GM18526 (cell line): ENCODE results near the gene ASB15.

Experiments
- POLR2A ChIP-seq: IDR thresholded peaks from 3 replicates; pipeline ENCODE4 v1.6.1; 2011; ENCODE audit not compliant: insufficient read length; ENCODE audit errors: extremely low read depth

Gene ASB15

GRCh38 chr7:123601530-123601929 is at the start of gene ASB15:
TSS of gene ASB15 (plus strand) at chr7:123601821. CDS start at chr7:123614503, 12,682 bp downstream.
- TF ChIP-seq POLR2A = no peak

- no peak for TF ChIP-seq POLR2A
Measured at GRCh38 chr7:123552641-123553040, 49.0 kb upstream of the ASB15 start.

- TF ChIP-seq POLR2A = no peak
Measured at GRCh38 chr7:123553159-123553558, 48.5 kb upstream of the ASB15 start.

- TF ChIP-seq POLR2A = no peak
Measured at GRCh38 chr7:123555484-123555883, 46.1 kb upstream of the ASB15 start.

- no peak for TF ChIP-seq POLR2A
Measured at GRCh38 chr7:123557016-123557397, 44.6 kb upstream of the ASB15 start.

- TF ChIP-seq POLR2A = peak; percentile 66
Measured at GRCh38 chr7:123557398-123558288, 44.0 kb upstream of the ASB15 start, which contains the start of gene NDUFA5. TSS of gene NDUFA5 (minus strand) at chr7:123557818. CDS start at chr7:123557795, 23 bp downstream.

- no peak for TF ChIP-seq POLR2A
Measured at GRCh38 chr7:123558289-123558874, 43.2 kb upstream of the ASB15 start.

GRCh38 chr7:123562121-123562520 is 39.5 kb upstream of the ASB15 start:
- TF ChIP-seq POLR2A = no peak

- TF ChIP-seq POLR2A = no peak
Measured at GRCh38 chr7:123569352-123570010, 32.1 kb upstream of the ASB15 start.

- no peak for TF ChIP-seq POLR2A
Measured at GRCh38 chr7:123570390-123571182, 31.0 kb upstream of the ASB15 start.

- no peak for TF ChIP-seq POLR2A
Measured at GRCh38 chr7:123571187-123571586, 30.4 kb upstream of the ASB15 start.

GRCh38 chr7:123571684-123572083 is 29.9 kb upstream of the ASB15 start:
- TF ChIP-seq POLR2A = no peak

- TF ChIP-seq POLR2A = no peak
Measured at GRCh38 chr7:123573341-123573740, 28.3 kb upstream of the ASB15 start.

GRCh38 chr7:123573896-123574467 is 27.6 kb upstream of the ASB15 start:
- no peak for TF ChIP-seq POLR2A

GRCh38 chr7:123579416-123579815 is 22.2 kb upstream of the ASB15 start:
- TF ChIP-seq POLR2A = no peak
